Peyer's patch (tissue), 4 donors: ENCODE results near the gene CSK. TPM values are rescaled to one million over a fixed set of nuclear protein-coding genes. Genes with fewer than 3 reads are reported as not detected.
"Not testable (repeated sequence)": the region's sequence is repeated elsewhere in the genome, so short reads cannot be mapped to it uniquely, and the experiment has no call there.

Source experiments
- DNase-seq, 3 donors: peaks; one replicate each; pipeline ENCODE4 v3.0.0-alpha.2; 2017 to 2019
- H3K27ac ChIP-seq, 4 donors: fragments of 200-600 bp; sonication (generic); one replicate each; pipeline ENCODE4 v1.5.1; 2016 to 2019
- H3K27me3 ChIP-seq, 2 donors: fragments of 200-600 bp; sonication (generic); one replicate each; pipeline ENCODE4 v1.5.1; 2019
- H3K36me3 ChIP-seq, 3 donors: fragments of 200-600 bp; sonication (generic); one replicate each; pipeline ENCODE4 v1.5.1; 2016 to 2019
- H3K4me1 ChIP-seq, 4 donors: fragments of 200-600 bp; sonication (generic); one replicate each; pipeline ENCODE4 v1.5.1; 2016 to 2019
- H3K4me3 ChIP-seq, 4 donors: fragments of 200-600 bp; sonication (generic); 1 replicate in 3 of 4; 2 replicates in 1 of 4; pipeline ENCODE4 v1.5.1; 2016 to 2019; ENCODE audit warnings: mild to moderate bottlenecking in 1 of 4
- H3K9me3 ChIP-seq, 4 donors: fragments of 200-600 bp; sonication (generic); one replicate each; pipeline ENCODE4 v1.5.1; 2016 to 2019; ENCODE audit warnings: mild to moderate bottlenecking in 1 of 4
- POLR2A ChIP-seq, 2 donors: fragments of 450-650 bp; IDR thresholded peaks; one replicate each; pipeline ENCODE4 v1.5.1; 2017; ENCODE audit warnings: antibody characterized with exemption in 2 of 2, mild to moderate bottlenecking in 2 of 2, moderate library complexity in 2 of 2
- total RNA-seq, 4 donors: library from RNA; depleted of rRNA; stranded (reverse); fragments of >200 nt; gene quantifications; one replicate each; pipeline ENCODE4 v1.1.0, GENCODE V29; 2016
- TF ChIP-seq, protein P1 (sequence below), 6 experiments: fragments of 450-650 bp in 4 of 6; fragments of 200-600 bp in 2 of 6; sonication (generic) in 1 of 6; IDR thresholded peaks; one replicate each; pipeline ENCODE4 v1.5.1; 2017 to 2019; ENCODE audit warnings: antibody characterized with exemption in 6 of 6, mild to moderate bottlenecking in 3 of 6, moderate library complexity in 1 of 6

The CSK gene
- total RNA-seq, 4 donors from 2014 or later: 53.8 to 122 (median 66.2) TPM

DNA sequence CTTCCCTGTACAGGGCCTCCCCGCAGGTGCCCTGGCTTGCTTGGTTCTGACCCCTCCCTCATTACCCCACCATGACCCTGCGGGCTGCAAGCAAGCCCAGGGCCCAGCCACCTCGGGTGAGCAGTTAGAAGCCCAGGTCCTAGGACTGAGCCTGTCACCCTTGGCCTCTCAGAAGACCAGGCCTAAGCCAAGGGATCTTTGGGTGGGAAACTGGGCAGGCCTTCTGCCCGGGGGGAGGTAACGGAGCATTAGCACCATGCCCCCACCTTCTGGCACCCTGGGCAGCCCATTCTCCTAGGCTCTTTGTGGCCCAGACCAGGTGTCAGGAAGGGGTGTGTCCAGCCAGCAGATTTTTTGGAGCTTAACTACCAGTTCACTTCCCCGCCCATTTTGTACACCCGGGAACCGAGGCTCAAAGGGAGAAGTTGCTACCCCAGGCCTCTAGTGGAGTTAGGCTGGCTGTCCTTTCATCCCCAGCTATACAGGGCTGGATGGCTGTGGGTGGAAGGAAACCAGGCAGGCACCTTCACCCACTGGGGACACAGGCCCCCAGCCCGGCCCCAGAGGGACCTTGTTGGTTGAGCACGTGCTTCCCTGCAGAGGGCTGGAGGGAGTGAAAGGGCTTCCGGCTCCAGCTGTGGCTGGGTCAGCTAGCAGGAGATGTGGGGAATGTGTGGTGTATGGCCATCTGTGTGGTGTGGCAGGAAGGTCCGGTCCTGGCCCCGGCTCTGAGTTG is 1.4 kb downstream of the CSK start:
- Histone ChIP-seq H3K27ac (peak overlapping the region; percentile 85 to 99 (median 94)), H3K9me3 (no peaks in the 10 kb centered on the region), H3K4me3 (peak overlapping the region; percentile 83 to 98 (median 88)), H3K27me3 (no peaks in the 10 kb centered on the region), H3K4me1 (peaks cover 16 to 87% (median 53%) of the 10 kb centered on the region in 4 donors), H3K36me3 (no peaks in the 10 kb centered on the region)
- peak in 1 of 3 donors; percentile 70 for DNase-seq
- TF ChIP-seq POLR2A (IDR thresholded peaks at IDR 0.05): no peak
- TF ChIP-seq, protein P1, sequence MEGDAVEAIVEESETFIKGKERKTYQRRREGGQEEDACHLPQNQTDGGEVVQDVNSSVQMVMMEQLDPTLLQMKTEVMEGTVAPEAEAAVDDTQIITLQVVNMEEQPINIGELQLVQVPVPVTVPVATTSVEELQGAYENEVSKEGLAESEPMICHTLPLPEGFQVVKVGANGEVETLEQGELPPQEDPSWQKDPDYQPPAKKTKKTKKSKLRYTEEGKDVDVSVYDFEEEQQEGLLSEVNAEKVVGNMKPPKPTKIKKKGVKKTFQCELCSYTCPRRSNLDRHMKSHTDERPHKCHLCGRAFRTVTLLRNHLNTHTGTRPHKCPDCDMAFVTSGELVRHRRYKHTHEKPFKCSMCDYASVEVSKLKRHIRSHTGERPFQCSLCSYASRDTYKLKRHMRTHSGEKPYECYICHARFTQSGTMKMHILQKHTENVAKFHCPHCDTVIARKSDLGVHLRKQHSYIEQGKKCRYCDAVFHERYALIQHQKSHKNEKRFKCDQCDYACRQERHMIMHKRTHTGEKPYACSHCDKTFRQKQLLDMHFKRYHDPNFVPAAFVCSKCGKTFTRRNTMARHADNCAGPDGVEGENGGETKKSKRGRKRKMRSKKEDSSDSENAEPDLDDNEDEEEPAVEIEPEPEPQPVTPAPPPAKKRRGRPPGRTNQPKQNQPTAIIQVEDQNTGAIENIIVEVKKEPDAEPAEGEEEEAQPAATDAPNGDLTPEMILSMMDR (IDR thresholded peaks at IDR 0.05): no peak

DNA sequence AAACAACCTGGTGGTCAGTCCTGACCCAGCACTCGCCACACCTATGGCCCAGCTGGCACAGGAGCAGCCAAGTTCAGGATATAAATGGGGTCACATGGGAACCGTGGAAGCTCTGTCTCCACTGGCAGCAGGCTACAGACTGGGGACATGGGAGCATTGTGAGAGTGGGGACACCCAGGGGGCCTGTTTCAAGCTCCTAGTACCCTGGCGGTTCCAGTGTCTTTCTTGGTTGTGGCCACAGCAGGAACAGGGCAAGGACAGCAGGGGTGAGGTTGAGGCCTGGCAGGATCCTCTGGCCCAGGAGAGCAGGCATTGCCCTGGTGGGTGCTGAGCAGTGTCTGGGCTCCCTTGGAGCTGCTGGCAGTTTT is 1.9 kb downstream of the CSK start:
- H3K4me3 ChIP-seq: peak overlapping the region; percentile 83 to 98 (median 88)
- H3K36me3 ChIP-seq: no peaks in the 10 kb centered on the region
- peak in 1 of 3 donors; percentile 52 for DNase-seq
- peak overlapping the region; percentile 85 to 99 (median 94) for H3K27ac ChIP-seq
- no peaks in the 10 kb centered on the region for H3K27me3 ChIP-seq
- TF ChIP-seq POLR2A (IDR thresholded peaks at IDR 0.05): no peak
- TF ChIP-seq, protein P1 (IDR thresholded peaks at IDR 0.05): no peak
- peaks cover 18 to 87% (median 49%) of the 10 kb centered on the region in 4 donors for H3K4me1 ChIP-seq
- no peaks in the 10 kb centered on the region for H3K9me3 ChIP-seq

DNA sequence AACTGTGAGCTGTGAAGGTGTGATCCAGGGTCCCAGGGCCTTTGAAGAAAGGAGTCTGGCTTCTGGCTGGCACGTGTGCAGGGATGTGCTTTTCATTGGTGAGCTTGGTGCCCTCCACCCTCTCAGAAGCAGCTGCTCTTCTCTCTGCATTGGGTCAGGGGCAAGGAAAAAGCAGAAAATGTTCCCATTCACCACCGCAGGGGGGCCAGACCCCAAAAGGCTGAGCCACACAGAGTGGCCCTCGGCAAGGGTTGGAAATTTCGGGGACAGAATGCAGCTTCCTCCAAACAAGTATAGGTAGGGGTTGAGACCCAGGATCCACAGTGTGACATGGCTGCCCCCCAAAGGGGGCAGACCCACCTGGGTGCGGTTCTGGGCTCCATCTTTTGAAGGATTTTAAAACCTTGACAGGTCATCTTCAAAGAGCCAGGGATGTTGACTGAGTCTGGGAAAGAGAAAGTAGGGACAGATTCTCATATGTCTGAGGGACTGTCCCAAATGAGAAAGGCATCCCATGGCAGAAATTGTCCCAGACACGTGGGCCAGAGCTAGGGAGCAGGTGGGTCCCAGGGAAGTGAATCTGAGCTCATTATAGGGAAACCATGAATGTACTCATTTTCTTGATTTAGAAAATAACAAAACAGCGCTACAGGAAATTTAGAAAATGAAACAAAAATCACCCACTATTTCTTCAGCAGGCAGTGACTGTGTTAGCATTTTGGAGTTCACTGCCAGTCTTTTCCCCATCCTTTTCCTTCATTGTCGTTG is 2.7 kb downstream of the CSK start:
- H3K4me3 ChIP-seq: peak overlapping the region; percentile 31 to 92 (median 84)
- H3K27ac ChIP-seq: peak overlapping the region; percentile 84 to 97 (median 88)

DNA sequence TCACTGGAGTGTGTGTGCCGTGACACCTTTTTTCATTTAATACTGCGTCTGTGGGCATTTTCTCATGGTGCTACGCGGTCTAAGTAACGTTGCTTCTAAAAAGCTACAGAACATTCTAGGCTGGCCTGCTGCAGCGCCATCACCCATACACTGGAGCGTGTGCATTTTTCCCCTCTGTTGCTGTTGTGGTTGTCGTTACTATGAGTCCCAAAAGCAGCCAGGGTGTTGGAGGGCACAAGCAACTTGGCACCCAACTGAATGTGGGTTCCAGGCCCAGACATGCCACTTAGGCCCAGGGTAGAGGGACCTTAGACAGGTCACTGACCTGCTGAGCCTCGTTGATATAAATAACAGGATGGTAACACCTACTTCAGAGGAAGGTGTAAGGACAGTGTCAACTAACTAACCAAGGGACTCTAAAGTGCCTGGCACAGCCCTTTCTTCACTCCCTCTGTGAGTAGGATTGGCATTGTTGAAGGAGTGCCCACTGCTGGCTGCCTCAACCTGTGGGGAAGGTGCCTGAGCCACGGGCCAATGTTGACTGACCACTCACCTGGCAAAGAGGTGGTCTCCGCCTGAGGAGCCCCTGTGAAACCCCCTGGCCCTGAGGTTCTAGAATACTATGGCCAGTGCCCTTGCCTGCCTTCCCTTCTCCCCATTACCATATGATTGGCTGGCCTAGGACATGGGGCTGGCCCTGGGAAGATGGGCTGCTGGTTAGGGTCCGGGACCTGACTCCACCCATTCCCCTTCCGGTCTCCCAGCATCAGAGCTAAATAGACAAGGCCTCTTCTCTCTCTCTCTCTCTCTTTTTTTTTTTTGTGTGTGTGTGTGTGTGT is 3.5 kb downstream of the CSK start:
- no peaks in the 10 kb centered on the region for H3K9me3 ChIP-seq
- no peaks in the 10 kb centered on the region for H3K36me3 ChIP-seq
- H3K4me3 ChIP-seq: peak overlapping the region; percentile 13 to 92 (median 53)
- TF ChIP-seq, protein P1 (IDR thresholded peaks at IDR 0.05): no peak
- no peak for TF ChIP-seq POLR2A (IDR thresholded peaks at IDR 0.05)
- H3K4me1 ChIP-seq: peaks cover 19 to 88% (median 52%) of the 10 kb centered on the region in 4 donors
- H3K27ac ChIP-seq: peak overlapping the region; percentile 84 to 97 (median 88)
- no peak for DNase-seq
- H3K27me3 ChIP-seq: no peaks in the 10 kb centered on the region

More for the DNA sequence above, 2.7 kb downstream of the CSK start:
- Histone ChIP-seq H3K27me3 (no peaks in the 10 kb centered on the region), H3K4me1 (peaks cover 18 to 88% (median 50%) of the 10 kb centered on the region in 4 donors), H3K36me3 (no peaks in the 10 kb centered on the region), H3K9me3 (no peaks in the 10 kb centered on the region)
- peak in 1 of 3 donors; percentile 41 for DNase-seq
- TF ChIP-seq POLR2A (IDR thresholded peaks at IDR 0.05): no peak
- TF ChIP-seq, protein P1 (IDR thresholded peaks at IDR 0.05): no peak

DNA sequence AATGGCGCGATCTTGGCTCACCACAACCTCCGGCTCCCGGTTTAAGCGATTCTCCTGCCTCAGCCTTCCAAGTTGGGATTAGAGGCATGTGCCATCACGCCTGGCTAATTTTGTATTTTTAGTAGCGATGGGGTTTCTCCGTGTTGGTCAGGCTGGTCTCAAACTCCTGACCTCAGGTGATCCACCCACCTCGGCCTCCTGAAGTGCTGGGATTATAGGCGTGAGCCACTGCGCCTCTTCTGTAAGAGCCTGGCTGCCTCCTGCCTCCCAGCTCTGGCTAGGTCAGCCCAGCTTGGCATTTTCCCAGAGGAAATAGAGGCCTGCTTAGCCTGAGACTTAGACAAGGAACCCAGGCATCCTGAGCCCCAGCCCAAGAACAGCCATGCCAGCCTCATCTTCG is 4.2 kb downstream of the CSK start:
- Histone ChIP-seq H3K4me1 (peaks cover 23 to 88% (median 52%) of the 10 kb centered on the region in 4 donors), H3K27ac (peak overlapping the region; percentile 84 to 97 (median 88)), H3K4me3 (peak overlapping the region in 3 of 4 donors; percentile 8 to 92 (median 10))
- H3K27me3 ChIP-seq, H3K36me3 ChIP-seq, H3K9me3 ChIP-seq, DNase-seq: not testable (repeated sequence)
